ENCODE data around the gene MGLL. TPM values are rescaled to one million over a fixed set of nuclear protein-coding genes. Genes with fewer than 3 reads are reported as not detected.
A peak's percentile ranks its signal among the peaks of the same experiment; 100 is the strongest.

Gene MGLL
- total and polyA plus RNA-seq, 9 of the 15 experiments (the other 6 are each of a cell fraction or from before 2014, with no cell fraction given), result 0.12 to 0.32 (median 0.18) TPM; not detected in 6

GRCh38 chr3:127672429-127673190, 149.7 kb downstream of the MGLL start, which contains the start of gene ABTB1 (continued):
- TF ChIP-seq ZNF407 (IDR thresholded peaks at IDR 0.05; ENCODE audit: low read depth), result no peak
- 0 out of 2 replicates have a peak, but pooled peaks have one; percentile 18 for TF ChIP-seq GATAD2B (IDR thresholded peaks at IDR 0.05; ENCODE audit: borderline replicate concordance)
